A549 (cell line): ENCODE results near the gene CANT1.

Experiments used
- CBX8 ChIP-seq: fragments of 200-600 bp; sonication (generic); IDR thresholded peaks from 2 replicates; pipeline ENCODE4 v1.6.1; 2016
- EP300 ChIP-seq, 2 experiments: fragments of >200 bp; sonication (Bioruptor Twin); formaldehyde crosslinking; IDR thresholded peaks; 2 replicates in 1 of 2; 3 replicates in 1 of 2; pipeline ENCODE4 v1.6.1; 2016 to 2017
- MAFK ChIP-seq: fragments of 450-650 bp; IDR thresholded peaks from 2 replicates; pipeline ENCODE4 v1.6.1; 2014; ENCODE audit not compliant: partially characterized antibody
- MYC ChIP-seq: IDR thresholded peaks from 2 replicates; pipeline ENCODE4 v1.6.1; 2012; ENCODE audit warnings: mild to moderate bottlenecking, inconsistent platforms, low read length, improper control_type of control experiment, borderline replicate concordance
- RNF2 ChIP-seq: fragments of 200-600 bp; sonication (generic); IDR thresholded peaks from 2 replicates; pipeline ENCODE4 v1.6.1; 2016; ENCODE audit warnings: low read depth, mild to moderate bottlenecking, antibody characterized with exemption, moderate library complexity, borderline replicate concordance
- TF ChIP-seq, protein P1 (sequence below): IDR thresholded peaks from 2 replicates; pipeline ENCODE4 v1.6.1; 2012
- TF ChIP-seq, protein P2 (sequence below): fragments of >200 bp; sonication (Bioruptor Twin); formaldehyde crosslinking; IDR thresholded peaks from 3 replicates; pipeline ENCODE4 v1.5.1; 2016

DNA sequence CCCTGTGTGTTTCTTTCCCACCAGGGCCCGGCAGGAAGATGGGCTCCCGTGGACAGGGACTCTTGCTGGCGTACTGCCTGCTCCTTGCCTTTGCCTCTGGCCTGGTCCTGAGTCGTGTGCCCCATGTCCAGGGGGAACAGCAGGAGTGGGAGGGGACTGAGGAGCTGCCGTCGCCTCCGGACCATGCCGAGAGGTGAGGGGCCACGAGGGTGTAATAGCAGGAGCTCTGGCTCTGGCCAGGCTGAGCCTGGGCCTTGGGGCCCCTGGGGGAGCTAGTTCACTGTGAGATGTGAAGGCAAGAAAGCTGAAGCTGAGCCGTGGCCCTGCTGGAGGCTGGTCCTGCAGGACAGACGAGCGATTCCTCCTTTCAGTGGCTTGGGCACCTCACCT, 34.4 kb upstream of the CANT1 start:
- TF ChIP-seq CBX8 (no peak), MAFK (no peak), MYC (no peak), EP300 (IDR thresholded peaks at IDR 0.05) (no peak), RNF2 (no peak)
- TF ChIP-seq, protein P1, sequence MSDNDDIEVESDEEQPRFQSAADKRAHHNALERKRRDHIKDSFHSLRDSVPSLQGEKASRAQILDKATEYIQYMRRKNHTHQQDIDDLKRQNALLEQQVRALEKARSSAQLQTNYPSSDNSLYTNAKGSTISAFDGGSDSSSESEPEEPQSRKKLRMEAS: no peak
- TF ChIP-seq, protein P2, sequence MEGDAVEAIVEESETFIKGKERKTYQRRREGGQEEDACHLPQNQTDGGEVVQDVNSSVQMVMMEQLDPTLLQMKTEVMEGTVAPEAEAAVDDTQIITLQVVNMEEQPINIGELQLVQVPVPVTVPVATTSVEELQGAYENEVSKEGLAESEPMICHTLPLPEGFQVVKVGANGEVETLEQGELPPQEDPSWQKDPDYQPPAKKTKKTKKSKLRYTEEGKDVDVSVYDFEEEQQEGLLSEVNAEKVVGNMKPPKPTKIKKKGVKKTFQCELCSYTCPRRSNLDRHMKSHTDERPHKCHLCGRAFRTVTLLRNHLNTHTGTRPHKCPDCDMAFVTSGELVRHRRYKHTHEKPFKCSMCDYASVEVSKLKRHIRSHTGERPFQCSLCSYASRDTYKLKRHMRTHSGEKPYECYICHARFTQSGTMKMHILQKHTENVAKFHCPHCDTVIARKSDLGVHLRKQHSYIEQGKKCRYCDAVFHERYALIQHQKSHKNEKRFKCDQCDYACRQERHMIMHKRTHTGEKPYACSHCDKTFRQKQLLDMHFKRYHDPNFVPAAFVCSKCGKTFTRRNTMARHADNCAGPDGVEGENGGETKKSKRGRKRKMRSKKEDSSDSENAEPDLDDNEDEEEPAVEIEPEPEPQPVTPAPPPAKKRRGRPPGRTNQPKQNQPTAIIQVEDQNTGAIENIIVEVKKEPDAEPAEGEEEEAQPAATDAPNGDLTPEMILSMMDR: no peak
